ENCODE data around the gene ATP10A.

The ATP10A gene

DNA sequence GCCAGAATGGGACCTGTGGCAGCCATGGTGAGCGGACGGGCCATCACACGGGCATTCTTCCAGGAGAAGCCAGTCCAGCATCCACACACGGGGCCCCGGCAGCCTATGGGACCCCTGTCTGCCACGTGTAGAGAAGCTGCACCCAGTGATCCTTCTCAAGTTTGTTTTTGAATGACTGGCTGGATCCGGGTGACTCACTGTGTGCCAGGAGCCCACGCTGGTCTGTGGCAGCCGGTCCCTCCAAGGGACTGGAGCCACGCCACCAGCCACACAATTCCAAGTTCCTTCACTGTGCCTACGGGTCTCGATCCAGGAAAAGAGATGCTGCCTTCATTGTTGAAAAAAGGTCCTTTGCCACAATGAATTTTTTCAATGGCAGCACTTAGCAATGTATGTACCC is 58.1 kb downstream of the ATP10A start:
- H3K4me1 ChIP-seq (ENCODE audit: control insufficient read depth in 1 of 2, insufficient read depth in 2 of 2, low read length in 2 of 2) = no peaks in the 10 kb centered on the region
- peaks cover 11 to 31% of the 10 kb centered on the region in 2 donors for H3K9me3 ChIP-seq (ENCODE audit: control insufficient read depth in 1 of 2, low read length in 2 of 2)
- no peak overlapping the region for H3K27ac ChIP-seq (ENCODE audit: low read depth, low read length)
- H3K36me3 ChIP-seq (ENCODE audit: control insufficient read depth in 1 of 2, insufficient read depth in 2 of 2, low read length in 2 of 2) = no peaks in the 10 kb centered on the region
- H3K4me3 ChIP-seq (ENCODE audit: low read depth in 1 of 2, low read length in 2 of 2) = no peak overlapping the region
- H3K9ac ChIP-seq (ENCODE audit: low read depth in 1 of 2, low read length in 2 of 2) = no peak overlapping the region
- no peaks in the 10 kb centered on the region for H3K27me3 ChIP-seq (ENCODE audit: control insufficient read depth in 1 of 2, insufficient read depth in 2 of 2, low read length in 2 of 2)

DNA sequence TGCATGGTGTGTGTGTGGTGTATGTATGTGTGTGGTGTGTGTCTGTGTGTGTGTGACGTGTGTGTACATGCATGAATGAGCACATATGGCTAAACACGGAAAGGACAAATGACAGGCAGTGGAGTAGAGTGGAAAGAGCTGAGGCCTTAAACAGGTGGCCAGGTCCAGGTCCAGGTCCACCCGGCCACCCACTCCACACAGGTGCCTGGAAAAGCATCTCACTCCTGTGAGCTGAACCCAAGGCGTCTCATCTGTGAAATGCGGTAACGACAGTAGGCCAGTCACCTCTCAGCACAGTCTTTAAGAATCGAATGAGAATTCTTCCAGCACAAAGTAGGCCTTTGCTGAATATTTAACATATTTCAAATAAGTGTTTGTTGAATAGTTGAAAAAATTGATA is 58.7 kb downstream of the ATP10A start:
- no peaks in the 10 kb centered on the region for H3K36me3 ChIP-seq (ENCODE audit: control insufficient read depth in 1 of 2, insufficient read depth in 2 of 2, low read length in 2 of 2)
- no peak overlapping the region for H3K9ac ChIP-seq (ENCODE audit: low read depth in 1 of 2, low read length in 2 of 2)
- no peaks in the 10 kb centered on the region for H3K27me3 ChIP-seq (ENCODE audit: control insufficient read depth in 1 of 2, insufficient read depth in 2 of 2, low read length in 2 of 2)
- no peaks in the 10 kb centered on the region for H3K4me1 ChIP-seq (ENCODE audit: control insufficient read depth in 1 of 2, insufficient read depth in 2 of 2, low read length in 2 of 2)
- H3K4me3 ChIP-seq (ENCODE audit: low read depth in 1 of 2, low read length in 2 of 2) = no peak overlapping the region
- H3K9me3 ChIP-seq (ENCODE audit: control insufficient read depth in 1 of 2, low read length in 2 of 2) = peaks cover 7 to 29% of the 10 kb centered on the region in 2 donors
- H3K27ac ChIP-seq (ENCODE audit: low read depth, low read length) = no peak overlapping the region

DNA sequence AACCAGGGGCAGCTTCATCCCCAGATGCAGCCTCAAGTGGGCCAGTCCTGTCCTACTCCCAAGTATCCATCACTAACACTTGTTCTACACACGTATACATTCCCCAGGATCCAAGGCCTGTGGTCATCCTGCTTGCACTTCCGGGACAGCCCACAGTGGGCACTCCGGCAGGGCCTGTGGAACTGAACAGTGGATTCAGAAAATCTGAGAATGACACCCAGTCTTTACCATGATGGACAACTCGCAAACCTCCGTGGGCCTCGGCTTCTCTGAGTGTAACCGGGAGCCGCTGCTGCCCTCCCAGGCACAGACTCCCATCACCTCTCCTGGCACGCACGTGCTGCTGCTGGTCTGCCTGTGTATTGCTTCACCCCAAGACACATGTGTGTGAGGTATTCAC is 59.6 kb downstream of the ATP10A start:
- Histone ChIP-seq H3K4me1 (ENCODE audit: control insufficient read depth in 1 of 2, insufficient read depth in 2 of 2, low read length in 2 of 2) (no peaks in the 10 kb centered on the region), H3K4me3 (ENCODE audit: low read depth in 1 of 2, low read length in 2 of 2) (no peak overlapping the region), H3K27me3 (ENCODE audit: control insufficient read depth in 1 of 2, insufficient read depth in 2 of 2, low read length in 2 of 2) (no peaks in the 10 kb centered on the region), H3K36me3 (ENCODE audit: control insufficient read depth in 1 of 2, insufficient read depth in 2 of 2, low read length in 2 of 2) (no peaks in the 10 kb centered on the region), H3K27ac (ENCODE audit: low read depth, low read length) (no peak overlapping the region), H3K9ac (ENCODE audit: low read depth in 1 of 2, low read length in 2 of 2) (no peak overlapping the region), H3K9me3 (ENCODE audit: control insufficient read depth in 1 of 2, low read length in 2 of 2) (peaks cover 7 to 26% of the 10 kb centered on the region in 2 donors)

DNA sequence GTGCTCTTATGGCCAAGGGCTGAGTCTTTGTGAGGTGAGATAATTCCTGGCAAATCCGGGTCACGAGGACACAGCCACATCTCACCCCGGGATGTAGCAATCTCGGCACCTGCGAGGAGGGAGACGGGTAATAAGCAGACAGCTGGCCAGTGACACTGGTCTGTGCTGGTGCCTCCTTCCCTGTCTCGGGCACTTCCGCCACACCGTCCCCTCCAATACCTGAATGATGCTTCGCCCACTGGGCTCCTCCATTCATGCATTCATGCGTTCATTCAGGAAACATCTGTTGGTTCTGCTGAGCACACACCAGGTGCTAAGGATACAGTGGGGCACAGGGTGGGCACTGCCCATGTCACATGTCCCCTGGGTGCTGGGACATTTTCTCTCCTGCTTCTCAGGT is 60.1 kb downstream of the ATP10A start:
- no peaks in the 10 kb centered on the region for H3K27me3 ChIP-seq (ENCODE audit: control insufficient read depth in 1 of 2, insufficient read depth in 2 of 2, low read length in 2 of 2)
- H3K4me3 ChIP-seq (ENCODE audit: low read depth in 1 of 2, low read length in 2 of 2) = no peak overlapping the region
- no peaks in the 10 kb centered on the region for H3K36me3 ChIP-seq (ENCODE audit: control insufficient read depth in 1 of 2, insufficient read depth in 2 of 2, low read length in 2 of 2)
- H3K4me1 ChIP-seq (ENCODE audit: control insufficient read depth in 1 of 2, insufficient read depth in 2 of 2, low read length in 2 of 2) = no peaks in the 10 kb centered on the region
- H3K27ac ChIP-seq (ENCODE audit: low read depth, low read length) = no peak overlapping the region
- H3K9me3 ChIP-seq (ENCODE audit: control insufficient read depth in 1 of 2, low read length in 2 of 2) = peaks cover 7 to 25% of the 10 kb centered on the region in 2 donors
- no peak overlapping the region for H3K9ac ChIP-seq (ENCODE audit: low read depth in 1 of 2, low read length in 2 of 2)

DNA sequence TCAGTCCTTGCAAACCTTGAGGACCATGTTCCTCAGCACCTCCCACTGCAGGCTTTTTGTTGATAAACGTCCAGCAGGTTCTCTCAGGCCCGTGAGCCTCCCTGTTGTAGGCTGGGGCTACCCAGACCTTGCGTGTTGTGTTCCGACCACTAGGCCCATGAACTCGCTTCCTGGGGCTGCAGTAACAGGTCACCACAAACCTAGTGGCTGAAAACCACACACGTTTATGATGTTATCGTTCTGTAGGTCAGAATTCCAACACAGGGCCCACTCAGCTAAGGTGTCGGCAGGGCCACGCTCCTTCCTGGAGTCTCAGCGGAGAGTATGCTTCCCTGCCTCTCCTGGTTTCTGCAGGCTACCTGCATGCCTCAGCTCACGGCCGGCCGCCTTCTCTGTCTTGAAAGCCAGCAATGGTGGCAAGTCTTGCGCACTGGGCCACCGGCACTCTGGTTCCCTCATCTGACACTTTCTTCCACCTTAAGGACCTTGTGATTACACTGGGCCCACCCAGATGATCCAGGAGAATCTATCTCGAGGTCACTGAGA is 60.8 kb downstream of the ATP10A start:
- H3K27ac ChIP-seq (ENCODE audit: low read depth, low read length) = no peak overlapping the region
- H3K9me3 ChIP-seq (ENCODE audit: control insufficient read depth in 1 of 2, low read length in 2 of 2) = peaks cover 7 to 25% of the 10 kb centered on the region in 2 donors
- H3K9ac ChIP-seq (ENCODE audit: low read depth in 1 of 2, low read length in 2 of 2) = no peak overlapping the region
- no peaks in the 10 kb centered on the region for H3K4me1 ChIP-seq (ENCODE audit: control insufficient read depth in 1 of 2, insufficient read depth in 2 of 2, low read length in 2 of 2)
- H3K27me3 ChIP-seq (ENCODE audit: control insufficient read depth in 1 of 2, insufficient read depth in 2 of 2, low read length in 2 of 2) = no peaks in the 10 kb centered on the region
- no peaks in the 10 kb centered on the region for H3K36me3 ChIP-seq (ENCODE audit: control insufficient read depth in 1 of 2, insufficient read depth in 2 of 2, low read length in 2 of 2)
- no peak overlapping the region for H3K4me3 ChIP-seq (ENCODE audit: low read depth in 1 of 2, low read length in 2 of 2)

DNA sequence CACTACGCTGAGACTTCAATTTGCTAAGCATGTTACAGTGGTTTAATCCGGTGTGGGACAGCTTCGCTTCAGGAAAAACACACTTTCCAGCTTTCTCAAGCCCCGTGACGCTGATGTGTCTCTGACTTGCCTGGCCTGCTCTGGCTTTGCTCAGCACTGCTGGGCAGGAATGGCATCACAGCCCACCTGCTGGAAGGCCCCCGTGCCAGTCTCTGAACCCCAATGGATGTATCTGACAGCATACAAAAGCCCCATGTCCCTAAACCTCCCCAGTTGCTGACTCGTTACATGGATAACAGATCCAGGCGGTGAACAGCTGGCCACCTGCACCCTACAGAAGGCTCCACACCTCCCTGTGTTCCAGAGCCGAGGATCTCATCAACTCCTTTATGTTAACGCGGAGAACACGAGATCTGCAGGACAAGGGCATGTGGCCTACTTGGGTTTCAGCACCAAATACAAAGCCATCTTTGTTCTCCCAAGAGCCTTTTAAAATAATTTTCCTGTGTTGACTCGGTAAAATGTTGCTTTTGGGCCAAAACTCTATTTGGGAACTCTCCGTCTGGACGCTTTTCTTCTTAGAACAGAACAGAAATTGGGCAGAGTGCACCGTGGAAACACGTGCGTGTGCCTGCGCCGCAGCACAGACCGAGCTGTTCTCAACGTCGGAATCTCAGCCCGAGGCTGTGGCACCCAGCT is 61.4 kb downstream of the ATP10A start:
- Histone ChIP-seq H3K36me3 (ENCODE audit: control insufficient read depth in 1 of 2, insufficient read depth in 2 of 2, low read length in 2 of 2) (no peaks in the 10 kb centered on the region), H3K4me3 (ENCODE audit: low read depth in 1 of 2, low read length in 2 of 2) (no peak overlapping the region), H3K27ac (ENCODE audit: low read depth, low read length) (no peak overlapping the region), H3K9me3 (ENCODE audit: control insufficient read depth in 1 of 2, low read length in 2 of 2) (peaks cover 7 to 23% of the 10 kb centered on the region in 2 donors), H3K9ac (ENCODE audit: low read depth in 1 of 2, low read length in 2 of 2) (no peak overlapping the region), H3K27me3 (ENCODE audit: control insufficient read depth in 1 of 2, insufficient read depth in 2 of 2, low read length in 2 of 2) (no peaks in the 10 kb centered on the region), H3K4me1 (ENCODE audit: control insufficient read depth in 1 of 2, insufficient read depth in 2 of 2, low read length in 2 of 2) (no peaks in the 10 kb centered on the region)

DNA sequence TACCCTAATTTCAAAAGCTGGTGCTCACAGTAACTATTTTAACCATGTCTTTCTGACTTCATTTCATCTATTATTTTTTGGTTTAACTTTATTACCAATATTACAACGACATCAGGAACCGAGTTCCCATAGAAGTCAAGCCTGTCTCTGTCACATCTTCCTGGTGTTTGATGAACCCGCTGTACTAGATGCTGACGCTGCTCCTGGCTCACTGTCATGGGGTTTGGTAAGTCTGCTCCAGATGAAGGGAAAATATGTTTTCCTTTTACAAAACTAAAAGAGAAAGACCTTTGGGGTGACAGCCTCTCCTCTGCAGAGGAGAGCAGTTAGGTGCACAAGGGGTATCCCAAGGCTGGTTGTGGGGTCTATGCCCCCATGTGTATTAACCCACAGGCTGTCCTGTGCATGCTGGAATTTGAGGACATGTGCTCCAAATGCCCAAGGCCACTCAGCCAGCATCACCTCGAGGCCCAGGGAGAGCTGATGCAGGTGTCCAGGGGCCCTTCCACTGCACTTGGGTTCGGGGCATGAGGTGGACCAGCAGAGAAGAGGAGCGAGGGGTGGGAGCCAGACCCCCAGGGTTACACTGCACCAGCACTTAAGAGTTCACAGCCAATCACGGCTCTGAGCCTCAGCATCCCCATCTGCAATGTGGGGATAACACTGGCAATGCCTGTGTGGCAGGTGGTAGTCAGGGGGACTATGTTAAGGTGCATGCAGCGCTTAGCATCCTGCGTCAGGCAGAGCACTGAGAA is 62.2 kb downstream of the ATP10A start:
- Histone ChIP-seq H3K9me3 (ENCODE audit: control insufficient read depth in 1 of 2, low read length in 2 of 2) (peaks cover 7 to 23% of the 10 kb centered on the region in 2 donors), H3K4me3 (ENCODE audit: low read depth in 1 of 2, low read length in 2 of 2) (no peak overlapping the region), H3K27me3 (ENCODE audit: control insufficient read depth in 1 of 2, insufficient read depth in 2 of 2, low read length in 2 of 2) (no peaks in the 10 kb centered on the region), H3K27ac (ENCODE audit: low read depth, low read length) (no peak overlapping the region), H3K4me1 (ENCODE audit: control insufficient read depth in 1 of 2, insufficient read depth in 2 of 2, low read length in 2 of 2) (no peaks in the 10 kb centered on the region), H3K9ac (ENCODE audit: low read depth in 1 of 2, low read length in 2 of 2) (no peak overlapping the region), H3K36me3 (ENCODE audit: control insufficient read depth in 1 of 2, insufficient read depth in 2 of 2, low read length in 2 of 2) (no peaks in the 10 kb centered on the region)

DNA sequence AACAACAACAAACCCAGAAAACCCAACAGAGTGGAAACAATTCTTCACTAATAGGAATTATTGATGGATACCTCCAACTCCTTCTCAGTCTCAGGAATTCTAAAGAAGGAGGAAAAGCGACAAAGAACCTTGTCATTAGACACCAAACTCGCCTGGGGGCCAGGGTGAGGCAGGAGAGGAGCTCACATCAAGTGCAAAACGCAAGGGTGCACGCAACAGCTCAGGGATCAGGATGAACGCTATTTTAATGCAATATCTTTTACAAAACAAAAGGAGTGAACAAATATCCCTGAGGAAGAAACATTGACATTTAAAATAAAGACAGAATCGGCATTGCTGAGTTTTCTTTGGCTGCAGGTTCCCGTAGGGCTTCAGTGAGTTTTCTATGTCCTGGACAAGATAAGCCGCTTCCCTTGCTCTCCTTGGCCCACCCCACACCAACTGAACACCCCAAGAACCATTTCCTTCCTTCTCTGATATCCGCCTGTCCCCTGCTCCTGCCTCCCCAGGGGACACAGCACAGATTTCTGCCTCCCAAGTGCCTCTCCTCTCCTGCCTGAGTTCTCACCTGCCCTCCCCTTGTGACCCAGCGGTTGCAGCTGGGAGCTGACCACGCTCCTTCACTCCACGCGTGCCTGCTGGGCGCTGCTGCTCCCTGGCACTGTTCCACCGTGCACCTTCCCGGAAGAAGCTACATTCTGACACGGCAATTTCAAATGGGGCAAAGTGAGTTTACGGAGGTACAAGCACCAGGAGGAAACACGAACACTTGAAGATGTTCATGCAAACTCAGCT is 63.0 kb downstream of the ATP10A start:
- Histone ChIP-seq H3K36me3 (ENCODE audit: control insufficient read depth in 1 of 2, insufficient read depth in 2 of 2, low read length in 2 of 2) (no peaks in the 10 kb centered on the region), H3K4me1 (ENCODE audit: control insufficient read depth in 1 of 2, insufficient read depth in 2 of 2, low read length in 2 of 2) (no peaks in the 10 kb centered on the region), H3K27ac (ENCODE audit: low read depth, low read length) (no peak overlapping the region), H3K27me3 (ENCODE audit: control insufficient read depth in 1 of 2, insufficient read depth in 2 of 2, low read length in 2 of 2) (no peaks in the 10 kb centered on the region), H3K4me3 (ENCODE audit: low read depth in 1 of 2, low read length in 2 of 2) (no peak overlapping the region), H3K9me3 (ENCODE audit: control insufficient read depth in 1 of 2, low read length in 2 of 2) (peaks cover 11 to 27% of the 10 kb centered on the region in 2 donors), H3K9ac (ENCODE audit: low read depth in 1 of 2, low read length in 2 of 2) (no peak overlapping the region)

DNA sequence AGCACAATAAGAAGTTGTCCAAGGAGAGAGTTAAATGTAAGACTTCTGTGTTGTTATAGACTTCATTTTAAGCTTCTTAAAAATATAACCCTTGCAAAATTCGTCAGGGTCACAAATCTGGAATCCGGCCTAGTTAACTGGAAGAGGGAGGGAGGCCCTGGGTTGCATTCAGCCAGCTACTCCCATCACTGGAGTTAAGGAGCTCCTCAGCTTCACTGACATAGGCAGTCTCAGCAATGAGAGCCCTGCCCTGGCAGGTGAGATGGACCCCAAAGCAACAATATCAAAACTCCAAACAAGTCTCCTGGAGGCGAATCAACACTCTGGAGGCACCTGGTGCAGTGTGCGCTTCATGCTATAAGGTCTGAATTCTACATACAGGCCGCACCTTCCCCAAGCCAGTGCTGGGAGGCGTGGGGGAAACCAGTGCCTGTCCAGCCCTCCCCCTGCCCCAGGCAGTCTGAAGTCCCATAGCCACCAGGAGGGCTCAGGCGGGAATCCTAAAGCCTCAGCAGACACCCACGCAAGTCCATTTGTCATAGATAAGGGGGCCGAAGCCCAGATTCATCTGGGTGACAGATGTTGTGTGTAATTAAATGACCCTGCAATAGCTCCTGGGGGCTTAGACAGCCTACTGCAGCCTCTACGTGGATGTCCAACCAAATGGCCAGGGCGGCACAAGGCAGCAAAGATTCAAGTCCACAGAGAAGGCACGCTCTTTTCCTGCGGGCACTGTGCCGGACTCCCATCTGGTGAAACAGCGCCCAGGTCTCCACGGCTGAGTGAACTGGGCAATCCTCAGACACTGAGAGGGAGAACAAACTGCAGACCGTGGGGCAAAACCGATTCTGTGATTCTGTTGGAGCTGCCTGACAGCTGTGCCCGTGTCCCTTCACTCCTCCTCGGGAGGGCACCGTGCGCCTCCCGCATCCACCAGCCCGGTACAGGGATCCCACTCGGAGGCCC is 64.9 kb downstream of the ATP10A start:
- Histone ChIP-seq H3K4me3 (ENCODE audit: low read depth in 1 of 2, low read length in 2 of 2) (no peak overlapping the region), H3K27ac (ENCODE audit: low read depth, low read length) (no peak overlapping the region), H3K36me3 (ENCODE audit: control insufficient read depth in 1 of 2, insufficient read depth in 2 of 2, low read length in 2 of 2) (no peaks in the 10 kb centered on the region), H3K4me1 (ENCODE audit: control insufficient read depth in 1 of 2, insufficient read depth in 2 of 2, low read length in 2 of 2) (no peaks in the 10 kb centered on the region), H3K9ac (ENCODE audit: low read depth in 1 of 2, low read length in 2 of 2) (no peak overlapping the region), H3K27me3 (ENCODE audit: control insufficient read depth in 1 of 2, insufficient read depth in 2 of 2, low read length in 2 of 2) (no peaks in the 10 kb centered on the region), H3K9me3 (ENCODE audit: control insufficient read depth in 1 of 2, low read length in 2 of 2) (peaks cover 11 to 22% of the 10 kb centered on the region in 2 donors)

Data from duodenal mucosa (tissue), 2 donors.